ENCODE data around the gene ST8SIA6. TPM values are rescaled to one million over a fixed set of nuclear protein-coding genes. Genes with fewer than 3 reads are reported as not detected.
A peak's percentile ranks its signal among the peaks of the same experiment; 100 is the strongest.

Gene ST8SIA6
- total and polyA plus RNA-seq, 4 donors, result 0.43 to 22.0 (median 2.9) TPM

DNA sequence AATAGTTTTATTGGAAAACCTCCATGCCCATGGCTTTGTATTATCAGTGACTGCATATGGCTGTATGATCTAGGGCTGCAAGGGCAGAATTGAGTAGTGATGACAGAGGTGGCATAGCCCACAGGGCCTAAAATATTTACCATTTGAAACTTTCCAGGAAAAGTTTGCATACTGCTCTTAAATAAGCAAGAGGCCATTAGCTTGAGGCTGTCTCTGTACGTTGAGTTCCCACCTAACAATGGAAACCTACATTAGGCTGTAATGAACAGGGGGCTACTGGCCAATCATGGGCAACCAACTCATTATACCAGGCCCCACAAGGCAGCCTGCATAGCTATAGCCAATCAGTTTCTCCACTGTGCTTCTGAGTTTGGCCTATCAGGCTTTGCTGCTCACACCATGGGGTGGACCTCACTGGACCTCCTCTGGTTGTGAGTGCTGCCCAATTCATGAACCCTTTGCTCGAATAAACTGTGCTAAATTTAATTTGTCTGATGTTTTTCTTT lies 673 bp upstream of the ST8SIA6 start:
- peaks cover 0 to 7% (median under 1%) of the 10 kb centered on the region in 4 donors for H3K9me3 ChIP-seq (ENCODE audit: control insufficient read depth in 4 of 4, insufficient read depth in 3 of 4, low read length in 3 of 4)
- H3K9ac ChIP-seq (ENCODE audit: insufficient read depth in 1 of 2, low read length in 2 of 2), result no peak overlapping the region
- 69 to 83% methylated on average over 2 of the region's 2 CpGs for WGBS, 2 donors
- peaks cover 0 to 8% (median 0%) of the 10 kb centered on the region in 5 donors for H3K4me1 ChIP-seq (ENCODE audit: control insufficient read depth in 5 of 5, insufficient read depth in 5 of 5, low read length in 5 of 5)
- ATAC-seq (ENCODE audit: insufficient read depth, low FRiP score) (no peak), DNase-seq (no peak)
- H3K27ac ChIP-seq (ENCODE audit: low read depth in 1 of 2, low read length in 1 of 2), result no peak overlapping the region
- H3K27me3 ChIP-seq (ENCODE audit: control insufficient read depth in 3 of 3, insufficient read depth in 3 of 3, low read length in 2 of 3), result peaks cover 0 to 55% (median 43%) of the 10 kb centered on the region in 3 donors
- no peak overlapping the region for H3K4me3 ChIP-seq
- TF ChIP-seq, protein P1, sequence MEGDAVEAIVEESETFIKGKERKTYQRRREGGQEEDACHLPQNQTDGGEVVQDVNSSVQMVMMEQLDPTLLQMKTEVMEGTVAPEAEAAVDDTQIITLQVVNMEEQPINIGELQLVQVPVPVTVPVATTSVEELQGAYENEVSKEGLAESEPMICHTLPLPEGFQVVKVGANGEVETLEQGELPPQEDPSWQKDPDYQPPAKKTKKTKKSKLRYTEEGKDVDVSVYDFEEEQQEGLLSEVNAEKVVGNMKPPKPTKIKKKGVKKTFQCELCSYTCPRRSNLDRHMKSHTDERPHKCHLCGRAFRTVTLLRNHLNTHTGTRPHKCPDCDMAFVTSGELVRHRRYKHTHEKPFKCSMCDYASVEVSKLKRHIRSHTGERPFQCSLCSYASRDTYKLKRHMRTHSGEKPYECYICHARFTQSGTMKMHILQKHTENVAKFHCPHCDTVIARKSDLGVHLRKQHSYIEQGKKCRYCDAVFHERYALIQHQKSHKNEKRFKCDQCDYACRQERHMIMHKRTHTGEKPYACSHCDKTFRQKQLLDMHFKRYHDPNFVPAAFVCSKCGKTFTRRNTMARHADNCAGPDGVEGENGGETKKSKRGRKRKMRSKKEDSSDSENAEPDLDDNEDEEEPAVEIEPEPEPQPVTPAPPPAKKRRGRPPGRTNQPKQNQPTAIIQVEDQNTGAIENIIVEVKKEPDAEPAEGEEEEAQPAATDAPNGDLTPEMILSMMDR (IDR thresholded peaks at IDR 0.05; ENCODE audit: control extremely low read depth, extremely low read depth), result no peak
- H3K36me3 ChIP-seq (ENCODE audit: control insufficient read depth in 4 of 4, insufficient read depth in 4 of 4, low read length in 4 of 4), result no peaks in the 10 kb centered on the region

DNA sequence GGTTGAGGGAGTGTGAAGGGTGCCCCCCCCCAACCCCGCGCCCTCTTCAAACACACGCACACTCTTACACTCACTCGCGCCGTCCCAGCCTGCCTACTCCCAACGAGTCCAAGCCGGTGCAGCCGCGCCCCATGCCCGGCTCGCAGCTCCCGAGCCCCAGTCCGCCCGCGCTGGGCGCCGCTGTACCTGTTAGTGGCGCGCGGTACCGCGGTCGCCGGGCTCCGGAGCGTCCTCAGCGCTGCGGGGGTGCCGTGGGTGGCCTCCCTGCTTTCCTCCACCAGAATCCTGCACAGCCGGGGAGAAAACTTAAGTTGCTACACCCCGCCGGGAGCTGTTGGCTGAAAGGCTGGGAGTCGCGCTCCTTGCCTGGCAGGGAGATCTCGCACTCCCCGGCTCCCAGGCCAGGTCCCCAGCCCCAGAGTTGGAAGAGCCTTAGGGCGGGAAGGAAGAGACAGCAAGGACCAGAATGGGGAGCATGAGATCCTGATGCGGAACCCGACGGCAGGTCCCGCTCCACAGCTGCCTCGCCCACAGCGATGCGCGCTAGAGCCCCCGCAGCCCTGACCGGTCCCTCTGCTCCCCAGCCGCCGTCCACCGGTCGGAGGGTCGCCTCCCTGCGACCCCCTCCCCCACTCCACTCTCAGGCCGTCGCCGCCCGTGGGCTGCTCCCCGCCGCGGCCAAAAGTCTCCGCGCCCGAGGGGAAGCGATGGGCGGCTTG lies 863 bp downstream of the ST8SIA6 start:
- Histone ChIP-seq H3K9me3 (ENCODE audit: control insufficient read depth in 4 of 4, insufficient read depth in 3 of 4, low read length in 3 of 4) (peaks cover 0 to 9% (median 7%) of the 10 kb centered on the region in 4 donors), H3K27me3 (ENCODE audit: control insufficient read depth in 3 of 3, insufficient read depth in 3 of 3, low read length in 2 of 3) (peaks cover 0 to 60% (median 46%) of the 10 kb centered on the region in 3 donors), H3K4me1 (ENCODE audit: control insufficient read depth in 5 of 5, insufficient read depth in 5 of 5, low read length in 5 of 5) (peaks cover 0 to 8% (median 0%) of the 10 kb centered on the region in 5 donors), H3K4me3 (peak overlapping the region; percentile 23), H3K9ac (ENCODE audit: insufficient read depth in 1 of 2, low read length in 2 of 2) (no peak overlapping the region), H3K36me3 (ENCODE audit: control insufficient read depth in 4 of 4, insufficient read depth in 4 of 4, low read length in 4 of 4) (no peaks in the 10 kb centered on the region), H3K27ac (ENCODE audit: low read depth in 1 of 2, low read length in 1 of 2) (peak overlapping the region; percentile 73 to 76)
- ATAC-seq (ENCODE audit: insufficient read depth, low FRiP score), result peak; percentile 48
- peak; percentile 40 to 47 (median 46) for DNase-seq
- 1% methylated on average over 61 to 65 of the region's 66 CpGs for WGBS, 2 donors
- TF ChIP-seq, protein P1 (IDR thresholded peaks at IDR 0.05; ENCODE audit: control extremely low read depth, extremely low read depth), result no peak

DNA sequence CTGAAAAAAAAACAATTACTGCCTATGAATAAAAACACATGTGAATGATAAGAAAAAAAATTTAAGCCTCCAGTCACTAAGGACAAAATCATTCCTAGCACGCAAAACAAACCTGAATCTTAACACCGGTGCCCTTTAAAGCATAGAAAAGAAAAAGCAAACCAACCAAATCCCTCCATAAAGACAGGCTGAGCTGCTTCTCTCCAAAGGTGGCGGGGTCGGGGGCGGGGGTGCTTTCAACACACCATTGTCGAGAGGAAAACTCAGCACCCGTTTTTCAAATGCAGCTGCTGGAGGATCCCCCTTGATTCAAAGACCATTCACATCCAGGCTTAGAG lies 1.4 kb downstream of the ST8SIA6 start:
- peaks cover 0 to 12% (median 9%) of the 10 kb centered on the region in 4 donors for H3K9me3 ChIP-seq (ENCODE audit: control insufficient read depth in 4 of 4, insufficient read depth in 3 of 4, low read length in 3 of 4)
- TF ChIP-seq, protein P1 (IDR thresholded peaks at IDR 0.05; ENCODE audit: control extremely low read depth, extremely low read depth), result no peak
- no peak for ATAC-seq (ENCODE audit: insufficient read depth, low FRiP score)
- WGBS, 2 donors, result 6 to 11% methylated on average over 7 of the region's 7 CpGs
- peaks cover 0 to 60% (median 46%) of the 10 kb centered on the region in 3 donors for H3K27me3 ChIP-seq (ENCODE audit: control insufficient read depth in 3 of 3, insufficient read depth in 3 of 3, low read length in 2 of 3)
- peaks cover 0 to 2% (median 0%) of the 10 kb centered on the region in 4 donors for H3K36me3 ChIP-seq (ENCODE audit: control insufficient read depth in 4 of 4, insufficient read depth in 4 of 4, low read length in 4 of 4)
- H3K27ac ChIP-seq (ENCODE audit: low read depth in 1 of 2, low read length in 1 of 2), result peak overlapping the region; percentile 73 to 76
- peak in 1 of 3 donors; percentile 6 for DNase-seq
- peaks cover 0 to 8% (median 0%) of the 10 kb centered on the region in 5 donors for H3K4me1 ChIP-seq (ENCODE audit: control insufficient read depth in 5 of 5, insufficient read depth in 5 of 5, low read length in 5 of 5)
- H3K9ac ChIP-seq (ENCODE audit: insufficient read depth in 1 of 2, low read length in 2 of 2), result no peak overlapping the region
- H3K4me3 ChIP-seq, result peak overlapping the region; percentile 23
